ENCODE measurements around the gene NSUN2.
A peak's percentile ranks its signal among the peaks of the same experiment; 100 is the strongest.

Gene NSUN2

DNA sequence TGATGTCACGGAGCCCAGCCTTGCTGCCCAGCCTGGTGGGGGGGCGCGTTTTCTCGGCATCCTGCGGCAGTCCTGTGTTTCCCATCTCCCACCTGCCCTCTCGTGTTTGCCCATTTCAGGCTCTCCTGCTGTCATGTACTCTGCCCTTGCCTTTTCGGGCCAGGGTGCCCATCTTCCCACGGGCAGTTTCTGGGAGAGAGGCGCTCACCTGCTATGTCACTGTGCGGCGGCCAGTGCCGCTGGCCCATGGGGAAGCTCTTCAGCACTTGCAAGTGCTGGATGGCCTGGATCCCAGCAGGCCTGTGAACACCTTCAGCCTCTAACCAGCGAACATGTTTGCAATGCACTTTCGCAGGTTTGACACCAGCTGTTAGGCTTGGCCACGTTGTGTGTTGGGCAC, 33.9 kb upstream of the NSUN2 start:
- Histone ChIP-seq H3K27me3 (ENCODE audit: control insufficient read depth, low read length) (no peaks in the 10 kb centered on the region), H3K27ac (ENCODE audit: low read depth, low read length) (no peak overlapping the region), H4K20me1 (ENCODE audit: control insufficient read depth, insufficient read depth, low read depth, low read length) (no peaks in the 10 kb centered on the region), H3F3A (ENCODE audit: control insufficient read depth, insufficient read depth) (no peaks in the 10 kb centered on the region), H3K9me3 (ENCODE audit: control insufficient read depth, insufficient read depth, low read length) (no peaks in the 10 kb centered on the region), H3K4me3 (ENCODE audit: low read length) (no peak overlapping the region), H3K4me1 (ENCODE audit: control insufficient read depth, low read length) (no peaks in the 10 kb centered on the region), H3K36me3 (ENCODE audit: control insufficient read depth, low read length) (no peaks in the 10 kb centered on the region; the same call in 1 of the 2 replicates), H3K4me2 (ENCODE audit: low read length) (no peak overlapping the region), H3K9me2 (replicated peaks; ENCODE audit: control insufficient read depth, low read length) (no peaks in the 10 kb centered on the region), H3K79me2 (ENCODE audit: control insufficient read depth, low read length) (no peaks in the 10 kb centered on the region)
- TF ChIP-seq, protein P1, sequence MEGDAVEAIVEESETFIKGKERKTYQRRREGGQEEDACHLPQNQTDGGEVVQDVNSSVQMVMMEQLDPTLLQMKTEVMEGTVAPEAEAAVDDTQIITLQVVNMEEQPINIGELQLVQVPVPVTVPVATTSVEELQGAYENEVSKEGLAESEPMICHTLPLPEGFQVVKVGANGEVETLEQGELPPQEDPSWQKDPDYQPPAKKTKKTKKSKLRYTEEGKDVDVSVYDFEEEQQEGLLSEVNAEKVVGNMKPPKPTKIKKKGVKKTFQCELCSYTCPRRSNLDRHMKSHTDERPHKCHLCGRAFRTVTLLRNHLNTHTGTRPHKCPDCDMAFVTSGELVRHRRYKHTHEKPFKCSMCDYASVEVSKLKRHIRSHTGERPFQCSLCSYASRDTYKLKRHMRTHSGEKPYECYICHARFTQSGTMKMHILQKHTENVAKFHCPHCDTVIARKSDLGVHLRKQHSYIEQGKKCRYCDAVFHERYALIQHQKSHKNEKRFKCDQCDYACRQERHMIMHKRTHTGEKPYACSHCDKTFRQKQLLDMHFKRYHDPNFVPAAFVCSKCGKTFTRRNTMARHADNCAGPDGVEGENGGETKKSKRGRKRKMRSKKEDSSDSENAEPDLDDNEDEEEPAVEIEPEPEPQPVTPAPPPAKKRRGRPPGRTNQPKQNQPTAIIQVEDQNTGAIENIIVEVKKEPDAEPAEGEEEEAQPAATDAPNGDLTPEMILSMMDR (IDR thresholded peaks at IDR 0.05; ENCODE audit: low read depth, low read length, poor library complexity, severe bottlenecking) = no peak
- no peak for TF ChIP-seq EZH2phosphoT487 (IDR thresholded peaks at IDR 0.05; ENCODE audit: borderline replicate concordance, low read length)

DNA sequence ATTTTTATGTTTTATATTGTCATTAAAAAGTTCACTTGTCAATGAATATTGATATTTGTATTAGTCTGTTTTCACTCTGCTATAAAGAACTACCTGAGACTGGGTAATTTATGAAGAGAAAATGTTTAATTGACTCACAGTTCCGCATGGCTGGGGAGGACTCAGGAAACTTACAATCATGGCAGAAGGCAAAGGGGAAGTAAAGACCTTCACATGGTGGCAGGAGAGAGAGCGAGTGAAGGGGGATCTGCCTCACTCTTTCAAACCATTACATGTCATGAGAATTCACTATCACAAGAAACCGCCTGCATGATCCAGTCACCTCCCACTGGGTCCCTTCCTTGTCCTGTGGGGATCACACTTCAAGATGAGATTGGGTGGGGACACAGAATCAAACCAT, 27.8 kb upstream of the NSUN2 start:
- peak overlapping the region; percentile 67 for H3K4me2 ChIP-seq (ENCODE audit: low read length)
- H3K27me3 ChIP-seq (ENCODE audit: control insufficient read depth, low read length) = no peaks in the 10 kb centered on the region
- H3K9me3 ChIP-seq (ENCODE audit: control insufficient read depth, insufficient read depth, low read length) = no peaks in the 10 kb centered on the region; the same call in 1 of the 2 replicates
- H3F3A ChIP-seq (ENCODE audit: control insufficient read depth, insufficient read depth) = 0 out of 2 replicates have a peak, but pooled peaks cover 2% of the 10 kb centered on the region
- H3K4me1 ChIP-seq (ENCODE audit: control insufficient read depth, low read length) = peaks cover 19% of the 10 kb centered on the region
- no peaks in the 10 kb centered on the region for H3K79me2 ChIP-seq (ENCODE audit: control insufficient read depth, low read length)
- H4K20me1 ChIP-seq (ENCODE audit: control insufficient read depth, insufficient read depth, low read depth, low read length) = no peaks in the 10 kb centered on the region
- H3K27ac ChIP-seq (ENCODE audit: low read depth, low read length) = peak overlapping the region; percentile 53; the same call in 1 of the 2 replicates
- H3K4me3 ChIP-seq (ENCODE audit: low read length) = peak overlapping the region; percentile 59
- H3K9me2 ChIP-seq (replicated peaks; ENCODE audit: control insufficient read depth, low read length) = no peaks in the 10 kb centered on the region
- no peak for TF ChIP-seq EZH2phosphoT487 (IDR thresholded peaks at IDR 0.05; ENCODE audit: borderline replicate concordance, low read length)
- TF ChIP-seq, protein P1 (IDR thresholded peaks at IDR 0.05; ENCODE audit: low read depth, low read length, poor library complexity, severe bottlenecking) = no peak
- peaks cover 31% of the 10 kb centered on the region for H3K36me3 ChIP-seq (ENCODE audit: control insufficient read depth, low read length)

DNA sequence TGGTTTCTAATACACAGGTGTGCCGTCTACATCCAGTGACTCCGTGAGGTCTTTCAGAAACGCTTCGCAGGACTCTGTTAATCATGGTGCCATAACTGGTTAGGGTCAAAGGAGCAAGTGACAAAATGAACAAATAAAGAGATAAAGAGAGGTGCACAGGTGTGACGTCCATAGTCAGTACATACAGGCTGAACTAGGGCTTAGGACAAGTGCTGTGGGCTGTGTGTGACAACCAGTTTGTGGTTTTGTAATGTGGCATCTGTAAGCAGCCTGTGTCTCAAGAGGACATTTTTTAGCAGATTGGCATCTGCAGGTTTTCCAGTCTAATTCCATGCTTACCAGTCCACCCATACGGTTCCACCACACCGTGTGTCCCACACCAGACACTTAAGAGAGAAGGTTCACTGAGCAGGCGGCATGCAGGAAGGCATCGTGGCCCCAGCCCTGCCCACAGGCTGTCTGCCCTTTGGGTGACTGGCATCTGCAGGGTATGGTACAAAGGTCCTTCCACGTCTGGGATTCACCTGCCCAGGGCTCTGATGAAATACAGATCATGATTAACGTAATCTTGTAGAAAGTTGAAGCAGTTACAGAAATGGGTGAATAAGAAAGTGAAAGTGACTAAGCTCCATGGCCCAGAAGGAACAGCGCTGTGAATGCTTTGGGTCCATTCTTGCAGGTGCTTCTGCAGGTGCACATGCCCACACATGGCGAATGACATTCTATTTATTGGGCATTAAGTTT, 27.3 kb upstream of the NSUN2 start:
- Histone ChIP-seq H3K79me2 (ENCODE audit: control insufficient read depth, low read length) (no peaks in the 10 kb centered on the region), H3K4me1 (ENCODE audit: control insufficient read depth, low read length) (peaks cover 19% of the 10 kb centered on the region), H3K27me3 (ENCODE audit: control insufficient read depth, low read length) (no peaks in the 10 kb centered on the region), H4K20me1 (ENCODE audit: control insufficient read depth, insufficient read depth, low read depth, low read length) (no peaks in the 10 kb centered on the region), H3K27ac (ENCODE audit: low read depth, low read length) (peak overlapping the region; percentile 53), H3K4me3 (ENCODE audit: low read length) (peak overlapping the region; percentile 59), H3F3A (ENCODE audit: control insufficient read depth, insufficient read depth) (0 out of 2 replicates have a peak, but pooled peaks cover 2% of the 10 kb centered on the region), H3K4me2 (ENCODE audit: low read length) (peak overlapping the region; percentile 67), H3K9me2 (replicated peaks; ENCODE audit: control insufficient read depth, low read length) (no peaks in the 10 kb centered on the region), H3K9me3 (ENCODE audit: control insufficient read depth, insufficient read depth, low read length) (no peaks in the 10 kb centered on the region; the same call in 1 of the 2 replicates), H3K36me3 (ENCODE audit: control insufficient read depth, low read length) (peaks cover 36% of the 10 kb centered on the region)
- TF ChIP-seq EZH2phosphoT487 (IDR thresholded peaks at IDR 0.05; ENCODE audit: borderline replicate concordance, low read length) = no peak
- TF ChIP-seq, protein P1 (IDR thresholded peaks at IDR 0.05; ENCODE audit: low read depth, low read length, poor library complexity, severe bottlenecking) = no peak

All from DOHH2 (cell line).